NCI-H2029 (cell line): ENCODE data around the gene GPC5.
"Not testable (repeated sequence)": the region's sequence is repeated elsewhere in the genome, so short reads cannot be mapped to it uniquely, and the experiment has no call there.

Experiments
- DNase-seq: peaks from one replicate; lab custom pipeline; 2025; lab: John Stamatoyannopoulos, UW

Gene GPC5

DNA sequence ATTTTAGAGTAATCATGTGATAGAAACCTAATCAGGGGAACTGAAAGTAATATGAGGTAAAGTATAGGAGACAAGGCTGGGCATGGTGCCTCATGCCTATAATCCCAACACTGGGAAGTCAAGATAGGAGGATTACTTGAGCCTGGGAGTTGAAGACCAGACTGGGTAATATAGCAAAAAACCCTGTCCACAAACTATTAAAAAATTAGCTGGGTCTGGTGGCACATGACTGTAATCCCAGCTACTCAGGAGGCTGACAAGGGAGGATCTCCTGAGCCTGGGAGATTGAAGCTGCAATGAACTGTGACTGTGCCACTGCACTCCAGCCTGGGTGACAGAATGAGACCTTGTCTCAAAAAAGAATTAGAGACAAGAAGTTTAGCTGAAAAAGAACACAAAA, 469.9 kb downstream of the GPC5 start:
- no peak for DNase-seq

DNA sequence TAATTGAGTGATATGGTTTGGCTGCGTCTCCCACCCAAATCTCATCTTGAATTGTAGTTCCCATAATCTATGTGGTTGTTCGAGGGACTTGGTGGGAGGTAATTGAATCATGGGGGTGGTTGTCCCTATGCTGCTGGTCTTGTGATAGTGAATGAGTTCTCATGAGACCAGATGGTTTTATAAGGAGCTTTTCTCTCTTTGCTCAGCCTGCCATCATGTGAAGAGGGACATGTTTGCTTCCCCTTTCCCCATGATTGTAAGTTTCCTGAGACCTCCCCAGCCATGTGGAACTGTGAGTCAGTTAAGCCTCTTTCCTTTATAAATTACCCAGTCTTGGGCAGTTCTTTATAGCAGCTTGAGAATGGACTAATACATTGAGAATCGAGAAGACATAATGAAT, 480.1 kb downstream of the GPC5 start:
- no peak for DNase-seq

DNA sequence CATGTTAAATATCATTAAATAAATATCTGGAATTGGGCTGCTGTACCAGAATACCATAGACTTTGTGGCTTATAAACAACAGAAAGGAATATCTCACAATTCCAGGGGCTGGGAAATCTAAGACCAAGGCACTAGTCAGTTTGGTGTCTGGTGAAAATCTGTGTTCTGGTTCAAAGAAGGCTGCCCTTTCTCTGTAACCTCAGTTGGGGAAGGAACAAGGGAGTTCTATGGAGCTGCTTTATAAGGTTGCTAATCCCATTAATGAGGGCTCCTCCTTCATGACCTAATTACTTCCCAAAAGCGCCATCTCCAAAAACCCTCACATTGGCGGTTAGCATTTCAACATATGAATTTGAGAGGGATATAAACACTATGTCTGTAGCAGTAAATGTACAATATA, 480.9 kb downstream of the GPC5 start:
- no peak for DNase-seq

DNA sequence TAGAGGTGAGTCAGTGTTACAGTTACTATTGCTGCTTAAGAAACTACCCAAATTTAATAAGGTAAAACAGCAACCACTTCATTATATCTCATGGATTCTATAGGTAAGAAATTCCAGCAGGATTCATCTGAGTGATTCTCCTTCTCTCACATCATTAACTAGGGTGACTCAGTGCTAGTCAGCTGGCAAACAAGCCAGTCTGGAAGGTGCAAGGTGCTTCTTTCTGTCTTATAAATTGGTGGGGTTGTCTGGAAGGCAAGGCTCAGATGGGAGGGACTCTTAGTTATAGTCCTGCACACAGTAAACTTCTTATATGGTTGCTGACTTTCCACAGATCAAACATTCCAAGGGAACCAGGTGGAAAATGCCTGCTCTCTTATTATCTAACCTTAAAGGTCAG, 484.5 kb downstream of the GPC5 start:
- no peak for DNase-seq

DNA sequence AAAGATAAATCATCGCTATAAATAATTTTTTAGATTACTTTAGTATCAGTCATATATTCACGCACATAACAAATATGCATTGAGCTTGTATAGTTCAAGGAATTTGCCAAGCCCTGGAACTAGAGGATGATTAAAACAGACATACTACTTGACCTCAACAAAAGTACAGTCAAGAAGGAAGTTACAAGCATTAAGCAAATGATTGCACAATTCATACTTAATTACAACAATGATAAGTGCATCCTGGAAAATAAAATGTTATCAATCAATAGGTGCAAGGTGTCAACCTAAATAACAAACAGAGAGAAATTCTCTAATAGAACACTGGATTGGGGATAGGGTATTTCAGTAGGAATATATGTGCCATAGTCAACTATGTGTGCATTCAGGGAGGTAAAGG, 491.2 kb downstream of the GPC5 start:
- DNase-seq, result no peak

DNA sequence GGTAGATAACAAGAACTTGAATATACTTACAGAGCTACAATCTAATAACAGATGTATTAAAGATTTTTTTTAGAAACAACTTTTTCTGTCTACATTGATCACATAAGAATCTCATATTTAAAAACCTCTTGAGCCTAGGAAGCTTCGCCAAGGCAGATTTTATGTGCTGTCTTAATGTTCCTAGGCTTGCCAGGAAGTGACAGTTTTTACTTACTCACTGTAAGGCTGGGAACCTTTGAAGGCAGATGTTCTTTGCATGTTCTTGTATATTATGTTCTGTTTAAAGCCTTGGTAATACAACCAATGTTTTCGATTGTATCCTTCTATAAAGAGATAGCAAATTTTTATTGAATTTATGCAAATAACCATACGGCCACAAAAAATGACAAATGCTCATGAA, 492.7 kb downstream of the GPC5 start:
- DNase-seq, result no peak

DNA sequence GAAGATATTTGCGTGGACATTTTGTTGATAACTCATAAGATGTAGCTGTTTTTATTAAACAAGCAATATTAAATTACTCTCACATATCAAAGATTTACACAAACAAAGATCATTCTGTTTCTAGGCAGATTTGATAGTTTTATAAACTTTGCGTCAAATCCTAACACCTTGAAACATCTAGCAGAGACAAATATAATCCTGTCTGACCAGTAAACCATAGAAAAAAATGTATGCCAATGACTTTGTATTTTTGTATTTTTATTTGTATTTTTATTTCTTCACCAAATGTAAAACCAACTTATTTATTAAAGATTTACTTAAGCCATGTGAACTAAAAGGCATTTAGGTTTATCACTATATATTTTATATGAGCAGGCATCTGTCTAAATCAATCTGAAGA, 494.6 kb downstream of the GPC5 start:
- no peak for DNase-seq

DNA sequence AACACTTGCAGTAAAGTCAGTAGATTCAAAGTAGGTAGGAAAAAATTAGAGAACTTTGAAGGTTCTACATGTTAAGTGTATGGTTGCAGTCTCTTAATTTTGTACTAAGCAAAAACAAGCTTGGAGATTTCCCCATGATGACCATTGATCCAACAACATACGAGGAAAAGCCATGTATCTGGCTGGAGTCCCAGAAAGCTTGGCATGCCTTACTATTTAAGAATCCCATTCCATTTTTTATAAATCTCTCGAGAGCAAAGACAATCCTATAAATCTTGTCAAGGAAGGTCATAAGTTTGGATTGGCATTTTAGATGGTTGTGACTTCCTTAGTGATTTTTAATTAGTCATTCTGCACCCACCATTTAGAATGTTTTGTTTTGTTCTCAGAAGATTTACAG, 495.9 kb downstream of the GPC5 start:
- no peak for DNase-seq

DNA sequence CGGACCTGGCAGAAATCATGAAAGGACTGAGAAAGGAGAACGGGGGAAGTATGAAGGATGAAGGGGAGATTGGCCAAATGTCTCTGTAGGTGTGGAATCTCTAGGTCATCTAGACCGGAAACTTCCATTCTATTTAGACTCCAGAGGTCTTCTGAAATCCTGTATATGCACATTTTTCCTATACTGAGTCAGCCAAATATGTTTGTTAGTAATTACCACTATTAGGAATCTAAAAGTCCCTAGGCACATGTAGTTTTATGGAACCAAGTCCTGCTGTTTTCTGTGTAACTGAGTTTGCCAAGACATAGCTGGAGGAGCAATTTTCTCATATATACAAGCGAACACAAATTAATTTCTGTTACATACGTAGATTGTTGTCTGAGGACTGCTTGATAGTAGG, 498.1 kb downstream of the GPC5 start:
- no peak for DNase-seq

DNA sequence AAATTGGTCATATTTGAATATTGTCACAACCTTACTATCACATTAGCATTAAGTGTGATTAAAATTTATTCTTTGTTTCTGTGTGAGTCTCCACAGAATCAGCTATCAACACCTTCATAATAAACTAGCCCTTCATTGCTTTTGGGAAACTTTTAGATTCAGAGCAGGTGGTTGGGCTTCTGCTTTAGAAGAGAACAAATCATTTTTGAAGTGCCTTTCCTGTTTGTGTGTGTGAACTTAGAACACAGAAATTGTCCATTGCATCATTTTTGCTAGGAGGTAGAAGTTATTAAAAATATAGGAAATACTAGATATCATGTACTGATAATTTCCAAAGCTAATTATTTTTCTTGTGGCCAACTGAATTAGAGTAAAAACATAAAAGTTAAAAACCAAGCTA, 500.6 kb downstream of the GPC5 start:
- DNase-seq, result not testable (repeated sequence)

DNA sequence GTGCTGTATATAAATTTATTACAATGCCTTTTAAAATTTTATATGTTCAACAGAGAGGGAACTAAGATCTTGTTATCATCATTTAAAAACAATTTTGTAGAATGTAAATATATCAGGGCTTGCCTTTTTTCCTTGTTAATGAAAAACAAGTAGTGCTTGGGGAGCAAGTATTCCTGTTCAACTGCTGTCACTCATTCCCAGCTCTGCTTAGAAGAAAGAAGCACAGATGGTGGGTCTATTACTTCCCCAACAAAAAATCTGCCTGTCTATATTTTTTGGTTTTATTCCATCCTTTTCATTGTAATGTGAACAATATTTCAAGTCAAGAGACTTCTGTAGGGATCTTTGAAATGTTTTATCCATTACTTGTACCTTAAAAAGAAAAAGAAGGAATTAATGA, 503.9 kb downstream of the GPC5 start:
- DNase-seq, result no peak

DNA sequence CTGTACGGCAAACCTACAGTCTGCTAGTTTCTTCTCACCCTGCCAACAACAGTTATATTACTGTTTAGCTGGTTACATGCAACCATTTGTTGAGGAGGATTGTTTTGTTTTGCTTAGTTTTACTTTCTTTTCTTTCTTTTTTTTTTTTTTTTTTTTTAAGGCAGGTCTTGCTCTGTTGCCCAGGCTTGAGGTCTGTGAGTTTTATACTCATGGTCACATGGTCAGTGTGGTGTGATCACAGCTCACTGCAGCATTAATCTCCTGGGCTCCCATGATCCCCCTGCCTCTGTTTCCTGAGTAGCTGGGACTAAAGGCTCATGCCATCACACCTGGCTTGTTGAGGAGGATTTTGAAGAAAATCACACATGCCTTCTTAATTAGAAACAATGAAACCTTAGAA, 505.6 kb downstream of the GPC5 start:
- no peak for DNase-seq

DNA sequence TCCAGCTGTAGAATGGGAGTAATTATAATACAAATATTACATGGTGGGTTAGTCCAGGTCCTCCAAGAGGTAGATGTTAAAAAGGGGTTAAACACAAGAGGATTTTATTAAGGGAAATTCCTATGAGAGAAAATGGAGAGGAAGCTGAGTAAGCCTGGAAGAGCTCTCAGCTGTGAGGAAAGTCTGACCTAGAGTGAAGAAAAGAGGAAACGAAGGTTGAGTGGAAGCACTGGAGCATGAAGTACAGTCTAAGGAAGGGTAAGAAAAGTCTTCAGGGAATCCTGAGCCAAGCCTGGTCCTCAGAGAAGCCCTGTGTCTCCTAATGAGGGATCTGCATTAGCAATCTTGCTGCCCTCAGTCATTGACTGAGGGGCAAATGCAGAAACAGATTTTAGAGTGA, 506.2 kb downstream of the GPC5 start:
- no peak for DNase-seq

DNA sequence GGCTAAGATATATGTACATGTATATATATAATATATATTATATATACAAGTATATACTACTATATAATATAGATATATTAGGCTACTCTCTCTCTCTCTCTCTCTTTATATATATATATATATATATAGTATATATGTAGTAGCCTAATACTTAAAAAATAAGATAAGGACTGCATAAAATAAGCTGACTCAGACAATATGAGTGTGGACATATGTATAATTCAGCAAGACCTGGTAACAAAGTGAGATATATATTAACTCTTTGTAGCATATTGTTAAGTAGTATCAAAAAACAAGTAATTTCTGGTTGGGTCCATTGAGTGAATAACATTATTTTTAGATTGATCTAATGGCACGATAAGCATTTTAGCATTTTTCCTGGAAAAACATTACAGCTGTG, 509.0 kb downstream of the GPC5 start:
- no peak for DNase-seq

DNA sequence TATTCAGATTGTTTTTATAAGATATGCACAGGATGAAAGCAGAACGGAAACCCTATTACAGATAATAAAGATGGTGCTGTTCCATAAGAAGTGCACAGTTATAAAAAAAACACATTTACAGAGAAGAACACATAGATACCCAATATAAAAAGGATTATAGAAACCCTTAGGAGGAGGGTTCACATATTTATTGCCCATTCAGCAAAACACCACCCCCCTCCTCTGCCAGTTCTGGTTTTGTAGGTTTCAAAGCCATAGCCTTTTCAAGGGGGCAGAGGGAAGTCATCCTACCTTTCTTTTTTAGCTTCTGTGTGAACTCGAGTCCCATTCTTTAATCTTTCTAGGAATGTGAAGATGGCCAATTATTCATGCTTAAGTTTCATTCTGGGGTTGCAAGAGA, 511.2 kb downstream of the GPC5 start:
- no peak for DNase-seq

DNA sequence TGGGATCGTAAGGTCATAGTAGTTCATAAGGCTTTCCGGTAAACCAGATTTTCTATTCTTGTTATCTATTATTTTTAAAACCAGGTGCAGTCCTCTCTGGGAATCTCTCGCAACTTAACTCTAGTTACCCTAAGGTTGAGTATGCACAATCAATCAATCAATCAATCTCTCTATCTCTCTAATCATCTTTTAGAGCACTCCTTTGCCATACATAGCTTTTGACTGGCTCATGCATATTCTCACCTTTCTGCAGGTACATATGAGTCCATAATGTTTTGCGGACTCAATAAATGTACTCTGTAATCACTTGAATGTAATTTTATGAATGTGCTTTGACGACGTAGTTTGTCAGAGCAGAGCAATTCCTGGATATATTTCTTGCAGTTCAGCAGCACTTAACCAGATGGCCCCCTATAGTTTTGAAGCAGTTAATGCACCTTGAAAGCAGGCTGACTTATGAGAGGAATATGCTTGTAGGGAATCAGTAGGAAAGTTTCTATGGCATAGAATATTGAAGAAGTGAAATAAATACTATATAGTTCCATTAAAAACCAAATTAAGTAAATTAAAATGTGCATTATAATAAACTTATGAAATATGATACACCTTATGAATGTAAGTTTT, 524.7 kb downstream of the GPC5 start:
- DNase-seq, result no peak

DNA sequence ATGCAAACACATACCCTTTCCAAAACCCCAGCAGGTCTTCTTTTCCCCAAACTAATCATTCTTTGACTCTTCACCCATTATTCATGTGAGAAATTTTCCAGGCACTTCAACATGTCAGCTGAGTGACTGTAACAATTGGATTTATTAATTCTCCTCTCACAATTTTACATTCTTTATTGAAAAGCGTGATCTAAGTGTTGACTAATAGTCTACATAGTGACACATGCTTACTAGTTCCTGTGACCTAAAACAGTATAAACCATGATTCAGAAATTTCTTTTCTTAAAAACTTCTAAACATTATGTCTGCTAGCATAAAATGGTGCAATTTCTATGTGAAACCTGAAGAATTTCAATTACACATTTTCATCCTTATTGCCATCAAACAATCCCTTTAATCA, 532.3 kb downstream of the GPC5 start:
- no peak for DNase-seq

DNA sequence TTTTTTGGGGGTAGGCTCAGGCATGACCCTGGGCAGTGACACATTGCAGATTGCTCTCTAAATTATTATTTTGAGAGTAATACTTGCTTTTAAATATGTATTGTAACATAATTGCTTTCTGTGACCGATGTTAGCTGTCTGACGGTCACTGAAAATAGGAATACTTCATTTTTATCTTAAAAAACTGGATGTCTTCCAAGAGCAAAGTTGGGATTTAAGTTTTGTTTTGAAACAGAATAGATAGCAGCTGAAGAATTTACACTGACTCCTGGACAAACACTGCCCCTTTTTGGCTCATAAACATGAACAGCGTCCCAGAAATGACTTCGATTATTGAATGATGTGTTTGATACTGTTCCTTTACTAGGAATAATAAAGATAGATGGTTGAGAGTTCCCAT, 535.9 kb downstream of the GPC5 start:
- DNase-seq, result no peak

DNA sequence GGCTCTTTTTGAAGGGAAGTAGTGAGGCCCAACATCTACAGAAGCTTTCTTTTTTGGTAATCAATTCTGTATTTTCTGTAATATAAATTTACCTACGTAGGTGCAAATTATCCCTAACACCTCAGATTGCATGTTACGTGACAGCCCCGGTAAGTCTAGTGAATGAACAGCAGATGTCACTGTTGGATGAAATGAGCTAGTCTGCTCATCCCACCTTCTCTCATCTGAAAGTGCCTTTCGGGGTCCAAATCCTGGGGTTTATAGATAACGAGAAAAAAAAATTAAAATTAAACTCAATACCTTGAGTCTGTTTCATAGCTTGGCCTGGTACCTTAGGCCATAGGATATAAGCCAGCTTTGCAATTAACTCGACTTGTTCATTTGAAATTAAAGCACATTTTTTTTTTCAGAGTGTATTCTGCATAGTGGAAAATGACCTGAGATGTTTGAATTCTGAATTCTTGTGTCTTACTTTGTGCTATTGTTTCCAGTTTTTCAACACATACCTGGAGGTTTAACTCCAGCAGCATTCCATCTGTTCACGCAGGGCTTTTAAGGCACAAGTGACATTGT, 548.2 kb downstream of the GPC5 start:
- DNase-seq, result peak; percentile 61

DNA sequence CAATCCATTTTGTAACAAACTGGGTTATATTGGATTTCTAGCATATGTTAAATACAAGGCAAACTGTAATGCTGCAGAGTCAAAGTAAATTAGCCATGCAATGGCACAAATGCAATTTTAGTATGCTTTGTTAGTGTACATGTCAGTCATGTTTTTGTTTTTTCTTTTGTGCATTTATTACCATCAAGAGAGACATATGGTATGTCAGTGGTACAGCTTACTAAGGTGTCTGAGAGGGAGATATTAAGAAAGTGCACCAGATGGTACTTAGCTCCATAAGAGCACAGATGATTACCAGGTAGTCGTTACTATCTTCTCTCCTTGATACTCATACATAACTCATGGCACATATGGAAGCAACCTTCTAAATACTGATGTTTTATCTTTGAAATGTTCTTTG, 550.3 kb downstream of the GPC5 start:
- DNase-seq, result no peak

DNA sequence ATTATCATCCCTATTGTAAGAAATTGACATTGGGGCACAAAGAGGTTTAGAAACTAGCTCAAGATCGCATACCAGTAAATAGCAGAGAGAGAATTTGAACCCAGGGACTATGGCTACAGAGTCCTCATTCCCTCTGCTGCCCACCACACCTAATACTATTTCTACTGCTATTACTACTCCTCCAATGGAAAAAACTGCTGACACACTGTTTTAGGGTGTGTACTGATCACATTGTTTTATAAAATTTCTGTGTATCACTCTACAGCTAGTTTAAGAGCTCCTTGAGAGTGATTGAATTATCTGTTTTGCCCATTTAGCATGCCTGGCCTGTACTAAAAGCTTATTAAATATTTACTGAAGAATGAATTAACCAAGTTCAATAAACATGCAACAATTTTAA, 552.4 kb downstream of the GPC5 start:
- no peak for DNase-seq

DNA sequence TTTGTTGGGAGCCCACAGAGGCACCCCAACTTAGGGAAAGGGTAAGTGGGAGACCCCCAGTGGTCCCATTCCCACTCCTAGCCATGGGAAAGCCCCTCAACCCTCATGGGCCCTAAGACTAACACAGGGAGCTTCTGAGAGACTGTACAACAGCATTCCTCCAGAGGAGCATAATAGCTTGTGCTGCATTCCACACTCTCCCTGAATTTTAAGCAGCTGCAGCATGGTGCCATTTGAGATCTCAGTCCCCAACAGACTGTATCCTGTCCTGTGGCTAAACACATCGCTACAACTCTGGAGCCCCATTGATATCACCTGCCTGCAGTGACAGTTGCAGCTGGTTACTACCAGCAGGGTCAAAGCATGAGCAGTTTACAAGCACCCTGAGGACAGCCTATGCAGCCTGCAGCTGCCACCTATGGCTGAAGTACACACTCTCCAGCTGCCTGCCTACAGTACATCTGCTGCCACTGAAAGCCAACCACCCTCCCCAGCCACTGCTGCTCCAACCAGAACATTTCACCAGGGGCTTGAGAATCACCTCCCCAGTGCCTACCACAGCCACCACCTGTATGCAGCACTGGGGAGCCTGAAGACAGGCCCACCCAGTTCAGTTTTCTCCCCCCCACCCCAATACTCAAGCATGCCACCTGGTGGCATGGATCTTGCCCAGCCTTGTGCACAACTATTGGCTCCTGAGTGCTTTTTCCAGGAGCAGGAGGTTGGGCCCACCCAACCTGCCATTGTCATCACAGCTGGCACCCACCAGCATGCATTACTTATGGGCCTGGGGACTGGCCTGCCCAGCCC, 557.3 kb downstream of the GPC5 start:
- DNase-seq, result no peak

DNA sequence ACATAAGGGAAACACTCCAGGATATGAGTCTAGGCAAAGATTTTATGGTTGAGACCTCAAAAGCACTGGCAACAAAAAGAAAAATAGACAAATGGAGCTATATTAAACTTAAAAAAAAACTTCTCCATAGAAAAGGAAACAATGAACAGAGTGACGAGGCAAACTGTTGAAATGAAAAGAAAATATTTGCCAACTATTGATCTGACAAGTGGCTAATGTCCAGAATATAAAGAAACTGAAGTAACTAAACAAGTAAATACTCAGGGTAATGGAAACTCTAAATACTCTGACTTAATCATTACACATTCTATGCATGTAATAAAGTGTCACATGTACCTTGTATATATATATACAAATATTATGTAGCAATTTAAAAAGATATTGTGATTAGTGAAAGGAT, 562.5 kb downstream of the GPC5 start:
- no peak for DNase-seq

DNA sequence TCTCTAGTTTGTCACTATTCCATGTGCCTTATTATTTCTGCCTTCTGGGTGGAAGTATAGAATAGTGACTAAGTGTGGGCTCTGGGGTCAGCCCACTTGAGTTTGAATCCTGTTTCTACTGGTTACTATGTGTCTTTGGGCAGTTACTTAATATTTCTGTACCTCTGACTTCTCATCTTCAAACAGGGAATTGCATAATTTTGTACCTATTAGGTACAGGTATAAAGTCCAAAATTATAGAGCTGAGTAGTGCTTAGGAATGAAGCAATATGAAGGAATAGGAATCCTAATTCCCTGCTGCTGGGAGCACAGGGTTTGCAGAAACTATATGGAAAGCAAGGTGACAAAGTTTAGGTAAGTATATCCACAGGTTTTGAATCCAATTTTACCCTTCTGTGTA, 564.5 kb downstream of the GPC5 start:
- DNase-seq, result no peak
